ENCODE data around the gene ARHGAP25. TPM values are rescaled to one million over a fixed set of nuclear protein-coding genes. Genes with fewer than 3 reads are reported as not detected.
A peak's percentile ranks its signal among the peaks of the same experiment; 100 is the strongest.

Gene ARHGAP25
- polyA plus RNA-seq, result 217 TPM

GRCh38 chr2:68734688-68735525 is at the start of gene ARHGAP25:
Gene ARHGAP25 (plus strand): TSS chr2:68734811. CDS start chr2:68735200, 389 bp downstream.
- Mint-ChIP-seq H3K4me1 (peaks cover 23 to 35% (median 28%) of the 10 kb centered on the region in 3 donors), H3K27me3 (no peaks in the 10 kb centered on the region), H3K9me3 (no peaks in the 10 kb centered on the region), H3K4me3 (no peak within 1 kb of the TSS), H3K36me3 (no peaks in the 10 kb centered on the region), H3K27ac (no peak within 1 kb of the TSS)

- Mint-ChIP-seq H3K9me3 (peaks cover 0 to 2% (median 0%) of the 10 kb centered on the region in 3 donors), H3K36me3 (peaks cover 5% of the 10 kb centered on the region), H3K27me3 (no peaks in the 10 kb centered on the region), H3K4me1 (peaks cover 19 to 24% (median 21%) of the 10 kb centered on the region in 3 donors), H3K4me3 (no peak overlapping the region), H3K27ac (no peak overlapping the region)
Measured at GRCh38 chr2:68686178-68686577, 48.4 kb upstream of the ARHGAP25 start.

- H3K9me3 Mint-ChIP-seq, result peaks cover 0 to 2% (median 0%) of the 10 kb centered on the region in 3 donors
- H3K4me3 Mint-ChIP-seq, result no peak overlapping the region
- H3K27me3 Mint-ChIP-seq, result no peaks in the 10 kb centered on the region
- H3K36me3 Mint-ChIP-seq, result no peaks in the 10 kb centered on the region
- no peak overlapping the region for H3K27ac Mint-ChIP-seq
- H3K4me1 Mint-ChIP-seq, result peaks cover 24 to 29% (median 27%) of the 10 kb centered on the region in 3 donors
Measured at GRCh38 chr2:68687018-68687417, 47.6 kb upstream of the ARHGAP25 start.

GRCh38 chr2:68689553-68690537 is 44.8 kb upstream of the ARHGAP25 start:
- H3K9me3 Mint-ChIP-seq, result peaks cover 0 to 2% (median 0%) of the 10 kb centered on the region in 3 donors
- peak overlapping the region; percentile 2 to 85 (median 50) for H3K4me3 Mint-ChIP-seq
- no peaks in the 10 kb centered on the region for H3K36me3 Mint-ChIP-seq
- H3K4me1 Mint-ChIP-seq, result peaks cover 27 to 34% (median 29%) of the 10 kb centered on the region in 3 donors
- H3K27me3 Mint-ChIP-seq, result no peaks in the 10 kb centered on the region
- H3K27ac Mint-ChIP-seq, result peak overlapping the region; percentile 29 to 86 (median 36)

- Mint-ChIP-seq H3K9me3 (peaks cover 0 to 2% (median 0%) of the 10 kb centered on the region in 3 donors), H3K36me3 (no peaks in the 10 kb centered on the region), H3K4me1 (peaks cover 27 to 34% (median 29%) of the 10 kb centered on the region in 3 donors), H3K27ac (peak overlapping the region in 2 of 3 donors; percentile 29 to 86), H3K4me3 (peak overlapping the region in 2 of 4 donors; percentile 44 to 85), H3K27me3 (peaks cover 1% of the 10 kb centered on the region)
Measured at GRCh38 chr2:68690851-68691250, 43.8 kb upstream of the ARHGAP25 start.

- Mint-ChIP-seq H3K27me3 (peaks cover 4% of the 10 kb centered on the region), H3K9me3 (peaks cover 0 to 2% (median 0%) of the 10 kb centered on the region in 3 donors), H3K4me3 (no peak overlapping the region), H3K36me3 (no peaks in the 10 kb centered on the region), H3K4me1 (peaks cover 27 to 35% (median 29%) of the 10 kb centered on the region in 3 donors), H3K27ac (peak overlapping the region in 1 of 3 donors; percentile 14)
Measured at GRCh38 chr2:68692511-68692910, 42.1 kb upstream of the ARHGAP25 start.

GRCh38 chr2:68693951-68694350 is 40.7 kb upstream of the ARHGAP25 start:
- H3K4me3 Mint-ChIP-seq, result no peak overlapping the region
- no peaks in the 10 kb centered on the region for H3K9me3 Mint-ChIP-seq
- no peak overlapping the region for H3K27ac Mint-ChIP-seq
- H3K36me3 Mint-ChIP-seq, result no peaks in the 10 kb centered on the region
- peaks cover 27 to 35% (median 29%) of the 10 kb centered on the region in 3 donors for H3K4me1 Mint-ChIP-seq
- H3K27me3 Mint-ChIP-seq, result peaks cover 4% of the 10 kb centered on the region

- no peak overlapping the region for H3K27ac Mint-ChIP-seq
- no peaks in the 10 kb centered on the region for H3K36me3 Mint-ChIP-seq
- peaks cover 4% of the 10 kb centered on the region for H3K27me3 Mint-ChIP-seq
- no peak overlapping the region for H3K4me3 Mint-ChIP-seq
- H3K4me1 Mint-ChIP-seq, result peaks cover 8 to 16% (median 14%) of the 10 kb centered on the region in 3 donors
- H3K9me3 Mint-ChIP-seq, result no peaks in the 10 kb centered on the region
Measured at GRCh38 chr2:68695971-68696370, 38.6 kb upstream of the ARHGAP25 start.

- H3K4me3 Mint-ChIP-seq, result no peak overlapping the region
- H3K27ac Mint-ChIP-seq, result no peak overlapping the region
- H3K9me3 Mint-ChIP-seq, result no peaks in the 10 kb centered on the region
- H3K27me3 Mint-ChIP-seq, result peaks cover 4% of the 10 kb centered on the region
- H3K36me3 Mint-ChIP-seq, result no peaks in the 10 kb centered on the region
- peaks cover 8 to 13% (median 11%) of the 10 kb centered on the region in 3 donors for H3K4me1 Mint-ChIP-seq
Measured at GRCh38 chr2:68696554-68696953, 38.1 kb upstream of the ARHGAP25 start.

- no peak overlapping the region for H3K27ac Mint-ChIP-seq
- peaks cover 4% of the 10 kb centered on the region for H3K27me3 Mint-ChIP-seq
- H3K4me3 Mint-ChIP-seq, result no peak overlapping the region
- peaks cover 0 to 2% (median 2%) of the 10 kb centered on the region in 3 donors for H3K4me1 Mint-ChIP-seq
- no peaks in the 10 kb centered on the region for H3K36me3 Mint-ChIP-seq
- H3K9me3 Mint-ChIP-seq, result no peaks in the 10 kb centered on the region
Measured at GRCh38 chr2:68698567-68699377, 35.8 kb upstream of the ARHGAP25 start.

- Mint-ChIP-seq H3K9me3 (no peaks in the 10 kb centered on the region), H3K27ac (no peak overlapping the region), H3K36me3 (no peaks in the 10 kb centered on the region), H3K27me3 (peaks cover 3% of the 10 kb centered on the region), H3K4me1 (peaks cover 0 to 2% (median 0%) of the 10 kb centered on the region in 3 donors), H3K4me3 (no peak overlapping the region)
Measured at GRCh38 chr2:68700560-68700959, 34.1 kb upstream of the ARHGAP25 start.

GRCh38 chr2:68706637-68707036 is 28.0 kb upstream of the ARHGAP25 start:
- peaks cover 0 to 1% (median 0%) of the 10 kb centered on the region in 3 donors for H3K9me3 Mint-ChIP-seq
- H3K4me3 Mint-ChIP-seq, result no peak overlapping the region
- H3K36me3 Mint-ChIP-seq, result no peaks in the 10 kb centered on the region
- H3K27me3 Mint-ChIP-seq, result peaks cover 1% of the 10 kb centered on the region
- no peak overlapping the region for H3K27ac Mint-ChIP-seq
- peaks cover 5 to 13% (median 11%) of the 10 kb centered on the region in 3 donors for H3K4me1 Mint-ChIP-seq

- H3K27me3 Mint-ChIP-seq, result peaks cover 1% of the 10 kb centered on the region
- H3K4me3 Mint-ChIP-seq, result no peak overlapping the region
- H3K27ac Mint-ChIP-seq, result no peak overlapping the region
- H3K36me3 Mint-ChIP-seq, result no peaks in the 10 kb centered on the region
- H3K9me3 Mint-ChIP-seq, result peaks cover 0 to 1% (median 0%) of the 10 kb centered on the region in 3 donors
- H3K4me1 Mint-ChIP-seq, result peaks cover 5 to 21% (median 19%) of the 10 kb centered on the region in 3 donors
Measured at GRCh38 chr2:68708629-68709028, 26.0 kb upstream of the ARHGAP25 start.

GRCh38 chr2:68709421-68709911 is 25.1 kb upstream of the ARHGAP25 start:
- Mint-ChIP-seq H3K27me3 (peaks cover 1% of the 10 kb centered on the region), H3K9me3 (peaks cover 0 to 1% (median 0%) of the 10 kb centered on the region in 3 donors), H3K4me3 (no peak overlapping the region), H3K36me3 (no peaks in the 10 kb centered on the region), H3K4me1 (peaks cover 8 to 30% (median 27%) of the 10 kb centered on the region in 3 donors), H3K27ac (no peak overlapping the region)

Data from IgD-negative memory B cell (primary cell).